SU-DHL-6 (cell line): Measurements from ENCODE around the gene ZNF823.

ENCODE experiments used
- H2AFZ ChIP-seq: fragments of 200-600 bp; sonication (generic); 2 replicates; pipeline ENCODE4 v1.6.1; 2014; ENCODE audit warnings: low read depth, mild to moderate bottlenecking, moderate library complexity, mixed read lengths, antibody characterized with exemption, low read length; ENCODE audit not compliant: severe bottlenecking
- H3F3A ChIP-seq: fragments of 200-600 bp; shearing (Covaris generic); 2 replicates; pipeline ENCODE4 v1.6.0; 2016; ENCODE audit warnings: antibody characterized with exemption, mild to moderate bottlenecking; ENCODE audit not compliant: insufficient read depth
- H3K27ac ChIP-seq: fragments of 200-600 bp; sonication (generic); 2 replicates; pipeline ENCODE4 v1.5.1; 2016; ENCODE audit warnings: low read depth, mild to moderate bottlenecking, low read length, moderate library complexity, mixed read lengths
- H3K27me3 ChIP-seq: fragments of 200-600 bp; sonication (generic), shearing (Covaris generic); 2 replicates; pipeline ENCODE4 v1.6.0; 2014; ENCODE audit warnings: mild to moderate bottlenecking, low read length
- H3K36me3 ChIP-seq: fragments of 200-600 bp; sonication (generic); 2 replicates; pipeline ENCODE4 v1.6.1; 2014; ENCODE audit warnings: mild to moderate bottlenecking, low read length, mixed read lengths
- H3K4me2 ChIP-seq: fragments of 300-600, 200-600 bp; shearing (Covaris generic), sonication (generic); 2 replicates; pipeline ENCODE4 v1.6.0; 2014; ENCODE audit warnings: low read length, low read depth, mild to moderate bottlenecking; ENCODE audit not compliant: poor library complexity, severe bottlenecking
- H3K4me3 ChIP-seq: fragments of 200-600 bp; sonication (generic); 2 replicates; pipeline ENCODE4 v1.5.1; 2014; ENCODE audit warnings: antibody characterized with exemption, low read length, mild to moderate bottlenecking, mixed read lengths; ENCODE audit not compliant: insufficient read depth, poor library complexity, severe bottlenecking
- H3K79me2 ChIP-seq: fragments of 200-600 bp; sonication (generic); 2 replicates; pipeline ENCODE4 v1.6.1; 2014; ENCODE audit warnings: mild to moderate bottlenecking, low read length, moderate library complexity; ENCODE audit not compliant: insufficient read depth
- H3K9ac ChIP-seq: fragments of 200-600 bp; sonication (generic); 2 replicates; pipeline ENCODE4 v1.7.0; 2014; ENCODE audit warnings: mild to moderate bottlenecking, low read length
- H3K9me2 ChIP-seq: fragments of 200-600 bp; sonication (generic); replicated peaks from 2 replicates; pipeline ENCODE4 v1.6.1; 2014; ENCODE audit warnings: low read length; ENCODE audit not compliant: insufficient read depth
- H3K9me3 ChIP-seq: fragments of 200-600 bp; sonication (generic); 2 replicates; pipeline ENCODE4 v1.6.1; 2014; ENCODE audit warnings: low read length, mixed read lengths; ENCODE audit not compliant: insufficient read depth
- H4K20me1 ChIP-seq: fragments of 200-600 bp; sonication (generic); 2 replicates; pipeline ENCODE4 v1.6.1; 2014; ENCODE audit warnings: low read depth, mild to moderate bottlenecking, antibody characterized with exemption, low read length, moderate library complexity, mixed read lengths
- EZH2phosphoT487 ChIP-seq: fragments of 200-600 bp; sonication (generic), shearing (Covaris generic); conservative IDR thresholded peaks from 2 replicates; pipeline ENCODE4 v1.6.1; 2018; ENCODE audit warnings: mild to moderate bottlenecking, antibody characterized with exemption, low read length, moderate library complexity, mixed read lengths
- TF ChIP-seq, protein P1 (sequence below): fragments of 200-600 bp; sonication (generic); IDR thresholded peaks from one replicate; pipeline ENCODE4 v1.5.1; 2017; ENCODE audit warnings: antibody characterized with exemption, mild to moderate bottlenecking, low read length, moderate library complexity; ENCODE audit not compliant: insufficient read depth, poor library complexity, severe bottlenecking

ZNF823 gene

DNA sequence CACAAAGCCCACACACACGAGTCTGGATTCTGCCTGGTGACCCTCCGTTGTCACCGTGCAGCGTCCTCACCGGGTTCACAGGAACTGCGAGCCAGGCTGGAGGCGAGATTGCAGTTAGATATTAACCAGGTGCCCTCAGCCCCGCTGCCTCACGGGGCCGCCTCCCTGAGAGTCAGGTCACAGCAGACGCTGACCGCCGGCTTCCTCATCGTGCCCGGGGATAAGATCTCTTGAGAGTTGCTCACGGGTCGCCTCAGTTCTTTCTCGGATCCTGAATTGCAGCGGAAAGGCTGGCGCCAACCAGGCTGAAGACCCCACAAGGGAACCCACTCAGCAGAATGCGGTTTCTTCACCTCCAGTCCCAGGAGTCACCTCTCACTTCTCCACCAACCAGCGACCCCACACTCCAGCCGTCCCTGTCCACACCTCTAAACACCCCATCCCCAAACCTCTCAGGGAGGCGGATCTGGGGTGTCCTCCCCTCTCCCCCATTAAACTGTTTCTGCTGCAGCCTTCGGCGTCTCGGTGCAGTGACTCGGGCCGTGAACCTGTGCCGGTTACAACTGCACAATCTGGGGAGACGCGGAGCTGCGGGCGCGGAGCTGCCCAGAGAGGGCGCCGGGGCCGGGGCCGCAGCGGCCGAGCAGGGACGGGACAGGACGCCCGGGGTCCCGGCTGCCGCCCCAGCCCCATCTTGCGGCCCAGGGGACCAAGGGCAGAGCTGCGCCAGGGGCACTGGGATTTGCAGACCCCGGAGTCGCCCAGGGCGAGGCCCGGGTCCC, 591 bp downstream of the ZNF823 start:
- H3K9ac ChIP-seq = peak overlapping the region; percentile 95
- peak overlapping the region; percentile 89 for H2AFZ ChIP-seq
- no peak for TF ChIP-seq EZH2phosphoT487
- TF ChIP-seq, protein P1, sequence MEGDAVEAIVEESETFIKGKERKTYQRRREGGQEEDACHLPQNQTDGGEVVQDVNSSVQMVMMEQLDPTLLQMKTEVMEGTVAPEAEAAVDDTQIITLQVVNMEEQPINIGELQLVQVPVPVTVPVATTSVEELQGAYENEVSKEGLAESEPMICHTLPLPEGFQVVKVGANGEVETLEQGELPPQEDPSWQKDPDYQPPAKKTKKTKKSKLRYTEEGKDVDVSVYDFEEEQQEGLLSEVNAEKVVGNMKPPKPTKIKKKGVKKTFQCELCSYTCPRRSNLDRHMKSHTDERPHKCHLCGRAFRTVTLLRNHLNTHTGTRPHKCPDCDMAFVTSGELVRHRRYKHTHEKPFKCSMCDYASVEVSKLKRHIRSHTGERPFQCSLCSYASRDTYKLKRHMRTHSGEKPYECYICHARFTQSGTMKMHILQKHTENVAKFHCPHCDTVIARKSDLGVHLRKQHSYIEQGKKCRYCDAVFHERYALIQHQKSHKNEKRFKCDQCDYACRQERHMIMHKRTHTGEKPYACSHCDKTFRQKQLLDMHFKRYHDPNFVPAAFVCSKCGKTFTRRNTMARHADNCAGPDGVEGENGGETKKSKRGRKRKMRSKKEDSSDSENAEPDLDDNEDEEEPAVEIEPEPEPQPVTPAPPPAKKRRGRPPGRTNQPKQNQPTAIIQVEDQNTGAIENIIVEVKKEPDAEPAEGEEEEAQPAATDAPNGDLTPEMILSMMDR = no peak
- H4K20me1 ChIP-seq = no peaks in the 10 kb centered on the region
- no peaks in the 10 kb centered on the region for H3K9me2 ChIP-seq
- H3K79me2 ChIP-seq = peaks cover 28% of the 10 kb centered on the region
- no peaks in the 10 kb centered on the region for H3K36me3 ChIP-seq
- H3K4me3 ChIP-seq = peak overlapping the region; percentile 90
- peak overlapping the region; percentile 71 for H3K4me2 ChIP-seq
- H3K27me3 ChIP-seq = no peaks in the 10 kb centered on the region
- peak overlapping the region; percentile 47 for H3K27ac ChIP-seq
- H3F3A ChIP-seq = peaks cover 11% of the 10 kb centered on the region
- H3K9me3 ChIP-seq = no peaks in the 10 kb centered on the region

DNA sequence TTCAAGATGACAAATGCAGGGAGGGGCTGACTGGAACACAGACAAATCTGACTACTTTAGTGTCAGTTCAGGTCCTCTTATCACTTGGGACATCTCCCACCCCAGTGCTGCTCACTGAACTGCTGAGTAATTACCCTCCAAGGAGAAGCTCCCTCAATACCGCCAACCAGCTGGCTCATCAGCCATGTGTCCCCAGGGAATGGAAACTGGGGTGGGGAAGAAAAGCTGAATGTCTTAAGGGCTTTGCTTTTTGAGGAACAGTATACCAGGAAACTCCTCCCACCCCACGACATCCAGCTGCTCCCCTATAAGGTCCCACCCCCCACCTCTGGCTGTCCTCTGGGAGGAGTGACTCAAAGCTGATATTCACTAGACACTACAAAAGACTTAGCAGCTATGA, 2.0 kb downstream of the ZNF823 start:
- Histone ChIP-seq H3K36me3 (no peaks in the 10 kb centered on the region), H3F3A (peaks cover 11% of the 10 kb centered on the region), H3K79me2 (peaks cover 31% of the 10 kb centered on the region), H3K9ac (no peak overlapping the region), H3K4me2 (peak overlapping the region; percentile 19), H3K27ac (no peak overlapping the region), H2AFZ (no peak overlapping the region), H4K20me1 (no peaks in the 10 kb centered on the region), H3K9me3 (no peaks in the 10 kb centered on the region), H3K27me3 (no peaks in the 10 kb centered on the region), H3K9me2 (no peaks in the 10 kb centered on the region), H3K4me3 (no peak overlapping the region)
- TF ChIP-seq, protein P1 = no peak
- no peak for TF ChIP-seq EZH2phosphoT487

DNA sequence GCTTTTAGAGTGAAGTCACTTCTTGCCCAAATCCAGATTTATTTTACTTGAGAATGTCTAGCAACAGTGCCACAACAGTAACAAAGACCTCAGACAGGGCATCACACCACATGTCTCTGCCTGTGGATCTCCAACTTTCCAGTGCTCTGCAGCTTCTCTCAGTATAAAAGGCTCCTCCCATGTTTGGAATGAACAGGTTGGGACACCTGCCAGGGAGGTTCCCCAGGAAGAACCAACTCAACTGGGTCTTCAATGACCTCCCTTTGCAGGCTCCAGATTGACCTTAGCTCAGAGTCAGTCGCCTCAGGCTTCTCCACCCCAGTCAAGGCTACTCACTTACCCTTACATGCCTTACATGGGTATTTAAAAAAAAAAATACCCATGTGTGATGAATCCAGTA, 3.4 kb downstream of the ZNF823 start:
- H3K4me3 ChIP-seq = no peak overlapping the region
- H3K9me2 ChIP-seq = no peaks in the 10 kb centered on the region
- no peaks in the 10 kb centered on the region for H3K27me3 ChIP-seq
- H3K9ac ChIP-seq = no peak overlapping the region
- H3F3A ChIP-seq = peaks cover 7% of the 10 kb centered on the region
- H4K20me1 ChIP-seq = no peaks in the 10 kb centered on the region
- no peak overlapping the region for H3K27ac ChIP-seq
- no peak overlapping the region for H3K4me2 ChIP-seq
- H2AFZ ChIP-seq = no peak overlapping the region
- H3K9me3 ChIP-seq = no peaks in the 10 kb centered on the region
- H3K36me3 ChIP-seq = no peaks in the 10 kb centered on the region
- H3K79me2 ChIP-seq = peaks cover 35% of the 10 kb centered on the region
- no peak for TF ChIP-seq EZH2phosphoT487
- TF ChIP-seq, protein P1 = no peak
